GM13976 (cell line): Measurements from ENCODE around the gene ZFYVE9.

Source experiments
- DNase-seq: peaks from one replicate; pipeline ENCODE4 v3.0.0; 2012; ENCODE audit warnings: low spot score
- CTCF ChIP-seq: IDR thresholded peaks from 2 replicates; pipeline ENCODE4 v1.5.1; 2012; ENCODE audit warnings: borderline replicate concordance, mild to moderate bottlenecking; ENCODE audit not compliant: insufficient read depth; ENCODE audit errors: extremely low read depth, missing control alignments, control extremely low read depth
- in situ Hi-C: fragments of 300-500 bp; cut with MboI; formaldehyde crosslinking; loops from one replicate; pipeline ENCODE4 v1.12.0; 2022; ENCODE audit warnings: low sequenced_read_pairs, mixed read lengths, inconsistent platforms; ENCODE audit not compliant: unreplicated experiment

The ZFYVE9 gene

GRCh38 chr1:52191395-52191965 is 49.6 kb downstream of the ZFYVE9 start:
- TF ChIP-seq CTCF, result no peak
- DNase-seq, result no peak
- in situ Hi-C loops, result no loop called here

GRCh38 chr1:52192024-52192423 is 50.1 kb downstream of the ZFYVE9 start:
- in situ Hi-C loops, result no loop called here
- no peak for DNase-seq

GRCh38 chr1:52192436-52192835 is 50.5 kb downstream of the ZFYVE9 start:
- in situ Hi-C loops, result no loop called here
- TF ChIP-seq CTCF, result no peak
- DNase-seq, result no peak

More at GRCh38 chr1:52192024-52192423, 50.1 kb downstream of the ZFYVE9 start:
- TF ChIP-seq CTCF, result no peak

- in situ Hi-C loops, result no loop called here
- no peak for TF ChIP-seq CTCF
- DNase-seq, result no peak
Measured at GRCh38 chr1:52193985-52194384, 52.1 kb downstream of the ZFYVE9 start.

GRCh38 chr1:52195161-52195560 is 53.3 kb downstream of the ZFYVE9 start:
- no peak for DNase-seq
- in situ Hi-C loops, result no loop called here
- TF ChIP-seq CTCF, result no peak

- DNase-seq, result no peak
- no peak for TF ChIP-seq CTCF
Measured at GRCh38 chr1:52203935-52204625, 62.2 kb downstream of the ZFYVE9 start.

More at GRCh38 chr1:52203935-52204625, 62.2 kb downstream of the ZFYVE9 start:
- in situ Hi-C loops, result no loop called here
